PFSK-1 (cell line): ENCODE measurements around the gene CRYZL1.

ENCODE experiments used
- POLR2AphosphoS5 ChIP-seq: IDR thresholded peaks from 2 replicates; pipeline ENCODE4 v1.6.1; 2012; ENCODE audit warnings: low read depth, mild to moderate bottlenecking, control low read depth, low read length, moderate library complexity
- SIN3A ChIP-seq: IDR thresholded peaks from 2 replicates; pipeline ENCODE4 v1.6.1; 2012; ENCODE audit warnings: mild to moderate bottlenecking, low read length, moderate library complexity, borderline replicate concordance; ENCODE audit not compliant: insufficient read depth
- TAF1 ChIP-seq: IDR thresholded peaks from 2 replicates; pipeline ENCODE4 v1.6.1; 2012; ENCODE audit warnings: low read length, control low read depth, borderline replicate concordance; ENCODE audit not compliant: insufficient read depth

DNA sequence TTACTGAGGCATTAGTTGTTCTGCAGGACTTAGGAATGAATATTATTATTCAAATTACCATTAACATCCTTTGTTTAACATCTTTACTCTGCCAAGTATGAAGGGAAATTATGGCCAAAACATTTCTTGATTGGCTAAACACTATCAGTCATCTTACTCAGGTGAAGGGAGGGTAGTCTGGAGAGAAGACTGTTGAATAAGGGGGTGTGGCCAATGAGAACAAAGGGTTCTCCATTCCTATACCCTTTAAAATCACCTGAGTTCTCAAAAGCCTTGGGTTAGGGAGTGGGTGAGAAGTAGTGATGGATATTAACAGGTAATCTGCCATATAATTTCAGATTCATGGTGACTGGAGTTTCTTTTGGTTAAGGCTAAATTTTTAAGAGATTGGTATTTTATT is 19.3 kb downstream of the CRYZL1 start:
- no peak for TF ChIP-seq SIN3A
- TF ChIP-seq POLR2AphosphoS5 = no peak
- TF ChIP-seq TAF1 = no peak
